Smooth muscle cell (in vitro differentiated cells): ENCODE results near the gene FER. TPM values are rescaled to one million over a fixed set of nuclear protein-coding genes. Genes with fewer than 3 reads are reported as not detected.

Experiments
- DNase-seq: peaks from one replicate; lab custom pipeline; 2025; ENCODE audit not compliant: unreplicated experiment; lab: John Stamatoyannopoulos, UW
- H2AFZ ChIP-seq: fragments of 200-600 bp; sonication (generic); 2 replicates; pipeline ENCODE4 v1.6.0; 2016; ENCODE audit warnings: antibody characterized with exemption, low read depth, mild to moderate bottlenecking
- H3F3A ChIP-seq: fragments of 200-600 bp; sonication (generic); 2 replicates; pipeline ENCODE4 v1.6.0; 2017; ENCODE audit warnings: antibody characterized with exemption, low read depth
- H3K27ac ChIP-seq: fragments of 200-600 bp; sonication (generic); 2 replicates; pipeline ENCODE4 v1.5.1; 2016; ENCODE audit warnings: low read depth, mild to moderate bottlenecking
- H3K27me3 ChIP-seq: fragments of 200-600 bp; sonication (generic); 2 replicates; pipeline ENCODE4 v1.6.1; 2016; ENCODE audit warnings: low read depth, mild to moderate bottlenecking
- H3K36me3 ChIP-seq: fragments of 200-600 bp; sonication (generic); 2 replicates; pipeline ENCODE4 v1.5.1; 2016; ENCODE audit warnings: low read depth
- H3K4me1 ChIP-seq: fragments of 200-600 bp; sonication (generic); 2 replicates; pipeline ENCODE4 v1.5.1; 2016; ENCODE audit warnings: low read depth
- H3K4me2 ChIP-seq: fragments of 200-600 bp; sonication (generic); 2 replicates; pipeline ENCODE4 v1.6.0; 2016; ENCODE audit warnings: mild to moderate bottlenecking
- H3K4me3 ChIP-seq: fragments of 200-600 bp; sonication (generic); 2 replicates; pipeline ENCODE4 v1.5.1; 2016; ENCODE audit warnings: mild to moderate bottlenecking
- H3K79me2 ChIP-seq: fragments of 200-600 bp; sonication (generic); 2 replicates; pipeline ENCODE4 v1.6.0; 2016; ENCODE audit warnings: low read depth, mild to moderate bottlenecking
- H3K9ac ChIP-seq: fragments of 200-600 bp; sonication (generic); 2 replicates; pipeline ENCODE4 v1.6.0; 2016; ENCODE audit warnings: low read depth
- H3K9me3 ChIP-seq: fragments of 200-600 bp; sonication (generic); replicated peaks from 2 replicates; pipeline ENCODE4 v1.5.1; 2016; ENCODE audit warnings: low read depth
- H4K20me1 ChIP-seq: fragments of 200-600 bp; sonication (generic); 2 replicates; pipeline ENCODE4 v1.6.0; 2016; ENCODE audit warnings: low read depth
- CTCF ChIP-seq: fragments of 200-600 bp; sonication (generic); IDR thresholded peaks from 2 replicates; pipeline ENCODE4 v1.5.1; 2017; ENCODE audit warnings: borderline replicate concordance, mild to moderate bottlenecking, antibody characterized with exemption; ENCODE audit not compliant: insufficient read depth, poor library complexity, severe bottlenecking
- WGBS: methylation state at CpG from one replicate; pipeline ENCODE4 v1.1.7; 2016; ENCODE audit warnings: low lambda C conversion rate; 5-methylcytosine and 5-hydroxymethylcytosine counted together
- polyA plus RNA-seq: library from polyadenylated mRNA; unstranded; fragments of >200 nt; fragmentation: Nextera tagmentation; extraction: Ambion mirVana; gene quantifications from 2 replicates; pipeline ENCODE4 v1.2.1, GENCODE V29; 2016
- total RNA-seq: library from RNA; depleted of rRNA; stranded (reverse); fragments of >200 nt; gene quantifications from 2 replicates; pipeline ENCODE4 v1.2.3, GENCODE V29; 2014

FER gene
- total and polyA plus RNA-seq, 2 experiments from 2014 or later = 15.6 to 16.4 TPM

GRCh38 chr5:108703313-108703712 lies 44.4 kb upstream of the FER start:
- Histone ChIP-seq H3F3A (no peaks in the 10 kb centered on the region), H3K36me3 (no peaks in the 10 kb centered on the region), H3K9me3 (no peaks in the 10 kb centered on the region), H3K4me3 (no peak overlapping the region), H3K4me1 (no peaks in the 10 kb centered on the region), H3K4me2 (no peak overlapping the region), H3K9ac (no peak overlapping the region), H3K27me3 (no peaks in the 10 kb centered on the region), H3K79me2 (no peaks in the 10 kb centered on the region), H2AFZ (no peak overlapping the region), H4K20me1 (no peaks in the 10 kb centered on the region), H3K27ac (no peak overlapping the region)
- DNase-seq = no peak
- no peak for TF ChIP-seq CTCF
- 92% methylated on average over 5 of the region's 5 CpGs for WGBS

GRCh38 chr5:108707141-108707540 lies 40.6 kb upstream of the FER start:
- no peaks in the 10 kb centered on the region for H3K36me3 ChIP-seq
- TF ChIP-seq CTCF = no peak
- no peaks in the 10 kb centered on the region for H3K4me1 ChIP-seq
- no peaks in the 10 kb centered on the region for H3K79me2 ChIP-seq
- no peak overlapping the region for H3K4me2 ChIP-seq
- no peak overlapping the region for H2AFZ ChIP-seq
- no peak overlapping the region for H3K9ac ChIP-seq
- no peaks in the 10 kb centered on the region for H3F3A ChIP-seq
- no peak for DNase-seq
- H3K4me3 ChIP-seq = no peak overlapping the region
- H3K9me3 ChIP-seq = no peaks in the 10 kb centered on the region
- H3K27me3 ChIP-seq = no peaks in the 10 kb centered on the region
- WGBS = 95% methylated on average over 8 of the region's 8 CpGs
- no peak overlapping the region for H3K27ac ChIP-seq
- no peaks in the 10 kb centered on the region for H4K20me1 ChIP-seq

GRCh38 chr5:108711898-108712297 lies 35.8 kb upstream of the FER start:
- no peak overlapping the region for H3K4me3 ChIP-seq
- no peaks in the 10 kb centered on the region for H3K36me3 ChIP-seq
- H3K4me2 ChIP-seq = no peak overlapping the region
- no peak for DNase-seq
- 95% methylated on average over 3 of the region's 3 CpGs for WGBS
- no peaks in the 10 kb centered on the region for H3F3A ChIP-seq
- H3K9ac ChIP-seq = no peak overlapping the region
- no peaks in the 10 kb centered on the region for H3K4me1 ChIP-seq
- H3K9me3 ChIP-seq = no peaks in the 10 kb centered on the region
- H3K27ac ChIP-seq = no peak overlapping the region
- H3K79me2 ChIP-seq = no peaks in the 10 kb centered on the region
- no peak overlapping the region for H2AFZ ChIP-seq
- TF ChIP-seq CTCF = no peak
- no peaks in the 10 kb centered on the region for H4K20me1 ChIP-seq
- H3K27me3 ChIP-seq = no peaks in the 10 kb centered on the region

GRCh38 chr5:108715408-108715807 lies 32.3 kb upstream of the FER start:
- Histone ChIP-seq H3K9me3 (no peaks in the 10 kb centered on the region), H3K27ac (no peak overlapping the region), H3F3A (no peaks in the 10 kb centered on the region), H3K27me3 (no peaks in the 10 kb centered on the region), H2AFZ (no peak overlapping the region), H3K4me2 (no peak overlapping the region), H3K79me2 (no peaks in the 10 kb centered on the region), H3K9ac (no peak overlapping the region), H4K20me1 (no peaks in the 10 kb centered on the region), H3K4me1 (no peaks in the 10 kb centered on the region), H3K4me3 (no peak overlapping the region), H3K36me3 (no peaks in the 10 kb centered on the region)
- no peak for DNase-seq
- WGBS = 96% methylated on average over 3 of the region's 3 CpGs
- TF ChIP-seq CTCF = no peak
